ENCODE measurements around the gene PRKCD.

DNA sequence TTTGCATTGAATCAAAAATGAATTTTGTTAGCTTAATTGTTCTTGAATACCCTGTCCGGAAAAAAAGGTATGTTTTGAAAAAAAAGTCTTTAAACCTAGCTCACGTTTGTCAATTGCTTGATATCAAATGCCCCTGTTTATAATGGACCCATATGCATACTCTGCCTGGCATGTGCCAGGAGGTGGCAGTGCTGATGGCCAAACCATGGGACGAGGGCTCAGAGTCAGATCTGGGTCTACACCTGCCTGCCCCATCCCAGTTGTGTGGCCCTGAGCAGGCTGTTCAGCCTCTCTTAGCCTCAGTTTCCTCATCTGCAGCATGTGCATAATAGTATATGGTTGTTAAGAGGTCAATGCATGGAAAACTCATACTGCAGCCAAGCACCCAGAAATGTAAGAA lies 38.8 kb downstream of the PRKCD start:
- TF ChIP-seq, protein P1, sequence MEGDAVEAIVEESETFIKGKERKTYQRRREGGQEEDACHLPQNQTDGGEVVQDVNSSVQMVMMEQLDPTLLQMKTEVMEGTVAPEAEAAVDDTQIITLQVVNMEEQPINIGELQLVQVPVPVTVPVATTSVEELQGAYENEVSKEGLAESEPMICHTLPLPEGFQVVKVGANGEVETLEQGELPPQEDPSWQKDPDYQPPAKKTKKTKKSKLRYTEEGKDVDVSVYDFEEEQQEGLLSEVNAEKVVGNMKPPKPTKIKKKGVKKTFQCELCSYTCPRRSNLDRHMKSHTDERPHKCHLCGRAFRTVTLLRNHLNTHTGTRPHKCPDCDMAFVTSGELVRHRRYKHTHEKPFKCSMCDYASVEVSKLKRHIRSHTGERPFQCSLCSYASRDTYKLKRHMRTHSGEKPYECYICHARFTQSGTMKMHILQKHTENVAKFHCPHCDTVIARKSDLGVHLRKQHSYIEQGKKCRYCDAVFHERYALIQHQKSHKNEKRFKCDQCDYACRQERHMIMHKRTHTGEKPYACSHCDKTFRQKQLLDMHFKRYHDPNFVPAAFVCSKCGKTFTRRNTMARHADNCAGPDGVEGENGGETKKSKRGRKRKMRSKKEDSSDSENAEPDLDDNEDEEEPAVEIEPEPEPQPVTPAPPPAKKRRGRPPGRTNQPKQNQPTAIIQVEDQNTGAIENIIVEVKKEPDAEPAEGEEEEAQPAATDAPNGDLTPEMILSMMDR (conservative IDR thresholded peaks at IDR 0.05; ENCODE audit: low read length), result peak; percentile 65
- no peak for TF ChIP-seq EZH2phosphoT487 (IDR thresholded peaks at IDR 0.05; ENCODE audit: borderline replicate concordance, low read depth, low read length)
